GM18907 (cell line): ENCODE data around the gene BBS10.
A peak's percentile ranks its signal among the peaks of the same experiment; 100 is the strongest.
"Not testable (repeated sequence)": the region's sequence is repeated elsewhere in the genome, so short reads cannot be mapped to it uniquely, and the experiment has no call there.

Experiments
- ATAC-seq: cut with Tn5 transposase; IDR thresholded peaks from one replicate; pipeline ENCODE4 v1.9.1; 2021; ENCODE audit warnings: mild to moderate bottlenecking, moderate library complexity; ENCODE audit not compliant: unreplicated experiment

BBS10 gene

GRCh38 chr12:76348079-76348901 lies at the start of gene BBS10:
BBS10 (minus strand) TSS chr12:76348415; CDS start chr12:76348358, 57 bp downstream.
- peak; percentile 99 for ATAC-seq

GRCh38 chr12:76391461-76391860 lies 43.2 kb upstream of the BBS10 start:
- ATAC-seq = no peak

GRCh38 chr12:76387614-76388013 lies 39.4 kb upstream of the BBS10 start:
- no peak for ATAC-seq

GRCh38 chr12:76384560-76384959 lies 36.3 kb upstream of the BBS10 start:
- no peak for ATAC-seq

GRCh38 chr12:76383988-76384387 lies 35.8 kb upstream of the BBS10 start:
- ATAC-seq = no peak

GRCh38 chr12:76379261-76379660 lies 31.0 kb upstream of the BBS10 start:
- ATAC-seq = no peak

GRCh38 chr12:76376876-76377275 lies 28.7 kb upstream of the BBS10 start:
- not testable (repeated sequence) for ATAC-seq

- no peak for ATAC-seq
Measured at GRCh38 chr12:76375939-76376338, 27.7 kb upstream of the BBS10 start.

GRCh38 chr12:76375470-76375869 lies 27.3 kb upstream of the BBS10 start:
- ATAC-seq = no peak

GRCh38 chr12:76374386-76375020 lies 26.3 kb upstream of the BBS10 start:
- ATAC-seq = no peak

GRCh38 chr12:76368230-76368629 lies 20.0 kb upstream of the BBS10 start:
- ATAC-seq = no peak

GRCh38 chr12:76366163-76366562 lies 17.9 kb upstream of the BBS10 start:
- ATAC-seq = no peak

- ATAC-seq = not testable (repeated sequence)
Measured at GRCh38 chr12:76364131-76364530, 15.9 kb upstream of the BBS10 start.

GRCh38 chr12:76360316-76360715 lies 12.1 kb upstream of the BBS10 start:
- no peak for ATAC-seq

GRCh38 chr12:76356071-76356470 lies 7.9 kb upstream of the BBS10 start:
- no peak for ATAC-seq

GRCh38 chr12:76346798-76347420 lies 1.3 kb downstream of the BBS10 start:
- peak; percentile 32 for ATAC-seq

- ATAC-seq = no peak
Measured at GRCh38 chr12:76346236-76346635, 2.0 kb downstream of the BBS10 start.

- no peak for ATAC-seq
Measured at GRCh38 chr12:76345569-76345968, 2.6 kb downstream of the BBS10 start.

GRCh38 chr12:76341436-76342030 lies 6.7 kb downstream of the BBS10 start:
- no peak for ATAC-seq

GRCh38 chr12:76340680-76341435 lies 7.4 kb downstream of the BBS10 start:
- ATAC-seq = no peak

GRCh38 chr12:76337583-76337982 lies 10.6 kb downstream of the BBS10 start:
- ATAC-seq = no peak
